Ovary (tissue), 9 donors: ENCODE measurements around the gene SLC2A1. TPM values are rescaled to one million over a fixed set of nuclear protein-coding genes. Genes with fewer than 3 reads are reported as not detected.

Experiments used
- DNase-seq, 5 donors: peaks; one replicate each; pipeline ENCODE4 v3.0.0-alpha.2; 2019 to 2020
- H3K27ac ChIP-seq, 2 donors: fragments of 200-600 bp; one replicate each; pipeline versions ENCODE4 v1.5.1 to v1.8.0; 2019 to 2022
- H3K27me3 ChIP-seq: fragments of 200-600 bp; one replicate; pipeline ENCODE4 v1.8.0; 2022
- H3K36me3 ChIP-seq: fragments of 200-600 bp; sonication (generic); one replicate; pipeline ENCODE4 v1.5.1; 2019
- H3K4me1 ChIP-seq: one replicate; pipeline ENCODE4 v1.8.1; 2013; ENCODE audit warnings: mild to moderate bottlenecking, moderate library complexity; ENCODE audit not compliant: insufficient read depth
- H3K4me3 ChIP-seq: fragments of 200-600 bp; sonication (generic); one replicate; pipeline ENCODE4 v1.5.1; 2017
- H3K9me3 ChIP-seq, 2 donors: fragments of 200-600 bp in 1 of 2; sonication (generic) in 1 of 2; one replicate each; pipeline versions ENCODE4 v1.5.1 to v1.8.1; 2013 to 2019; ENCODE audit warnings: mild to moderate bottlenecking in 1 of 2, moderate library complexity in 1 of 2
- EP300 ChIP-seq: sonication (generic); formaldehyde crosslinking; IDR thresholded peaks from one replicate; pipeline ENCODE4 v1.6.1; 2017; ENCODE audit warnings: antibody characterized with exemption
- POLR2A ChIP-seq: fragments of 450-650 bp; IDR thresholded peaks from one replicate; pipeline ENCODE4 v1.6.1; 2017; ENCODE audit warnings: antibody characterized with exemption, mild to moderate bottlenecking, moderate library complexity
- WGBS, 3 donors: extraction: QIAGEN DNeasy Blood & Tissue Kit in 1 of 3; methylation state at CpG; one replicate each; pipeline versions ENCODE4 v1.1.5 to v1.1.7; 2013 to 2017; 5-methylcytosine and 5-hydroxymethylcytosine counted together
- intact Hi-C, 4 donors: fragments of 100-400 bp; cut with DNase I; formaldehyde crosslinking; loops; one replicate each; pipeline versions ENCODE4 v1.11.0 to v1.15.1; 2022 to 2023
- polyA plus RNA-seq, 2 donors: library from polyadenylated mRNA; stranded (reverse); fragments of 200-250 nt in 1 of 2; fragments of 350-450 nt in 1 of 2; fragmentation: Illumina TruSeq in 1 of 2; extraction: RNeasy Lipid Tissue Mini Kit (QIAGEN cat#74804) in 1 of 2; gene quantifications; one replicate each; pipeline ENCODE4 v1.2.3, GENCODE V29; 2013 to 2014
- total RNA-seq, 7 donors: library from RNA; depleted of rRNA in 2 of 7; stranded (reverse); fragments of >200 nt in 2 of 7; fragmentation: NEBNext Ultra II Directional in 3 of 7; extraction: Animal tissue kit (Norgen Biotek cat#: 25700) in 3 of 7; gene quantifications; one replicate each; pipeline versions ENCODE4 v1.1.0 to v1.2.4, GENCODE V29; 2016 to 2023
- TF ChIP-seq, protein P1 (sequence below), 3 donors: fragments of 450-650 bp in 2 of 3; fragments of 200-600 bp in 1 of 3; IDR thresholded peaks; one replicate each; pipeline versions ENCODE4 v1.5.1 to v1.8.0; 2016 to 2022; ENCODE audit warnings: antibody characterized with exemption in 3 of 3, mild to moderate bottlenecking in 1 of 3
- donor health status: DM: no; HTN: no; CAD: no; lungs with moderate emphysema.
- donor health status: DM: no; HTN: no; CAD: no.
- donor health status: Bipolar disorder and iron deficiency.
- donor health status: DM: yes; HTN: yes; CAD: no.
- donor health status: DM: no; HTN: no; CAD: no.
- donor health status: DM: yes; HTN: yes; CAD: no.

Gene SLC2A1
- total and polyA plus RNA-seq, 9 donors = 10.3 to 65.4 (median 19.2) TPM

DNA sequence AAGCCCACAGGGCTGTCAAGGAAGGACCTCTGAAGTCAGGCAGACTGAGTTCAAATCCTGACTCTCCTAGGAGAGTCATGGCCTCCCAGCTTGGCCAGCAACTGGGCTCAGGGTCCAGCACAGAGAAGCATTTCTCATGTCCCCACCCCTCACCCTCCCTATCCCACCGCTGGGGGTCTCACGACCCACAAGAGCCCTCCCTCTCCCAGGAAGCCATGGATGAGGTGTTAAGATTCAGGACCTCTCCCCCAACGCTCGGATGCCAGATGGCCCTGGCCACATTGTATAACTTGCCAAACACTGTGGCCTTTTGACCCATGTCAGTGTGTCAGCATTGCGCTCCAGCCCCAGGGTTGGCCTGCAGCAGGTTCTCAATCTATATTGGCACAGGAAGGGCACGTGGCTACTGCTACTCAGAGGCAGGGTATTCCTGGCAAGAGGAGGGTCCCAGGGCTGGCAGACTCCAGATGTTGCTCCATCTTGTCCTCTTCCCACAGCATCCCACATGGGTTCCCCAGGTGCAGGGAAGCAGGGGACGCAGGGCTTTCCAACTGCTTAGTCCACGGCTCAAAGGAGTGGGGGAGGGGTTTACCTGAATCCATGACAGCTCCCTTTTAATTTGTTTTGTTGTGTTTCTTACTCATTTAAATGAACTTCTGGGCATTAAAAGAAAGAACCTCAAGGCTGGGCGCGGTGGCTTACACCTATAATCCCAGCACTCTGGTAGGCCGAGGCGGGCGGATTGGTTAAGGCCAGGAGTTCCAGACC lies 10.5 kb downstream of the SLC2A1 start:
- DNase-seq = no peak
- intact Hi-C loops = no loop called here
- Histone ChIP-seq H3K4me3 (no peak overlapping the region), H3K27me3 (no peaks in the 10 kb centered on the region), H3K9me3 (no peaks in the 10 kb centered on the region), H3K36me3 (no peaks in the 10 kb centered on the region), H3K27ac (no peak overlapping the region), H3K4me1 (no peaks in the 10 kb centered on the region)
- 77 to 82% (median 77%) methylated on average over 12 to 13 of the region's 13 CpGs for WGBS, 3 donors
- TF ChIP-seq POLR2A (no peak), EP300 (no peak)
- TF ChIP-seq, protein P1, sequence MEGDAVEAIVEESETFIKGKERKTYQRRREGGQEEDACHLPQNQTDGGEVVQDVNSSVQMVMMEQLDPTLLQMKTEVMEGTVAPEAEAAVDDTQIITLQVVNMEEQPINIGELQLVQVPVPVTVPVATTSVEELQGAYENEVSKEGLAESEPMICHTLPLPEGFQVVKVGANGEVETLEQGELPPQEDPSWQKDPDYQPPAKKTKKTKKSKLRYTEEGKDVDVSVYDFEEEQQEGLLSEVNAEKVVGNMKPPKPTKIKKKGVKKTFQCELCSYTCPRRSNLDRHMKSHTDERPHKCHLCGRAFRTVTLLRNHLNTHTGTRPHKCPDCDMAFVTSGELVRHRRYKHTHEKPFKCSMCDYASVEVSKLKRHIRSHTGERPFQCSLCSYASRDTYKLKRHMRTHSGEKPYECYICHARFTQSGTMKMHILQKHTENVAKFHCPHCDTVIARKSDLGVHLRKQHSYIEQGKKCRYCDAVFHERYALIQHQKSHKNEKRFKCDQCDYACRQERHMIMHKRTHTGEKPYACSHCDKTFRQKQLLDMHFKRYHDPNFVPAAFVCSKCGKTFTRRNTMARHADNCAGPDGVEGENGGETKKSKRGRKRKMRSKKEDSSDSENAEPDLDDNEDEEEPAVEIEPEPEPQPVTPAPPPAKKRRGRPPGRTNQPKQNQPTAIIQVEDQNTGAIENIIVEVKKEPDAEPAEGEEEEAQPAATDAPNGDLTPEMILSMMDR (IDR thresholded peaks at IDR 0.05) = no peak

DNA sequence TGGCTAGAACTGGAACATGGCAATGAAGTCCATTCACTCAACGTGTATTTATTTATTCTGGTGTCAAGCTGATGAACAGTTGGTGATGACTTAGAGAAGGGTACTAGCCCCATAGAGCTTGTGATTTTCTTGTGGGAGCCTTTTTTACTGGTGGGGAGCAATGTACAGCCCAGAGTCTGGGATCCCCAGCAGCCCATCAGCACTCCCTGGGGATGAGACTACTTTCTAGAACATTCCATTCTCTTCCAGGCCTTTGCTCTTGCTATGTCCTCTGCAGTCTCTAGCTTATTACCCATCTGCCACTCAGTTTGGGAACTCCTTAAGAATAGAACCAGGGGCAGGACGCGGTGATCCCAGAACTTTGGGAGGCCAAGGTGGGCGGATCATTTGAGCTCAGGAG lies 11.6 kb downstream of the SLC2A1 start:
- no peaks in the 10 kb centered on the region for H3K4me1 ChIP-seq
- no peak for TF ChIP-seq EP300
- TF ChIP-seq POLR2A = no peak
- TF ChIP-seq, protein P1 (IDR thresholded peaks at IDR 0.05) = no peak
- intact Hi-C loops = no loop called here

DNA sequence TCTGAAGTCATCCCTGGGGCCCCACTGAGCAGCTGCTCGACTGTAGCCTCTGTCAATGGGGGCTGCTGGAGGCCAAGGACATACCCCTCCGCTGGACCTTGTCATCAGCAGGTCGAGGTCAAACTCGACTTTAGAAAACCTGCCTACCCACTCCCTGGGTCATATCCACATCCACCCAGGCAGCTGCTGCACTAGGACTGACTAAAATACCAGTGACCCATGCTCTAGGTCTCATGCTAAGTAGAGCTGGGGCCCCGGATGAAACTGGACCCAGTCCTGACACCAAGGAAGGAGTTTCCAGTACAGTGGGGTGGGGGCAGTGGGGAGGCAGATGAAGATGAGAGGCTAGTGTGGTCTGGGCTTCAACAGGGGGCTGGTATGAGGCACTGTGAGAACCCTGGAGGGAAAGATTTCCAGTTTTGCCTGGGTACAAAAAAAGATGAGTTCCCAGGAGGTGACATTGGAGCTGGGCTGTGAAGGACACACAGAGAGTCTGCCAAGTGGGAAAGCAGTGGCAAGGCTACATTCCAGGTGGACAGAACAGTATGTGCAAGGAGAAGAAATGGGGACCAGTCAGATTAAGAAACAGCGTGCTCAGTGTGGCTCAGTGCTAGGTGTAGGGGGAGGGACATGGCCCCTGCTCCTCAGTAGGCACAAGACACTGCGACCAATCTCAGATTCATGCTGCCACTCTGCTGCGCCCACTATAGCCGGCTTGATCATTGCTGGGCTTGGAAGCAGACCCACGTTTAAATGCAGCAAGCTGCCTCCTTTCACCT lies 12.4 kb downstream of the SLC2A1 start:
- H3K27ac ChIP-seq = no peak overlapping the region
- H3K4me3 ChIP-seq = no peak overlapping the region
- no peak for DNase-seq
- H3K27me3 ChIP-seq = no peaks in the 10 kb centered on the region
- TF ChIP-seq, protein P1 (IDR thresholded peaks at IDR 0.05) = no peak
- WGBS, 3 donors = 65 to 70% (median 70%) methylated on average over 10 of the region's 10 CpGs
- H3K9me3 ChIP-seq = no peaks in the 10 kb centered on the region
- H3K4me1 ChIP-seq = no peaks in the 10 kb centered on the region
- intact Hi-C loops = no loop called here
- H3K36me3 ChIP-seq = no peaks in the 10 kb centered on the region

More for the DNA sequence above, 11.6 kb downstream of the SLC2A1 start:
- Histone ChIP-seq H3K36me3 (no peaks in the 10 kb centered on the region), H3K27me3 (no peaks in the 10 kb centered on the region), H3K27ac (no peak overlapping the region), H3K4me3 (no peak overlapping the region), H3K9me3 (no peaks in the 10 kb centered on the region)
- WGBS, 3 donors = 91 to 95% (median 93%) methylated on average over 4 of the region's 4 CpGs
- no peak for DNase-seq

DNA sequence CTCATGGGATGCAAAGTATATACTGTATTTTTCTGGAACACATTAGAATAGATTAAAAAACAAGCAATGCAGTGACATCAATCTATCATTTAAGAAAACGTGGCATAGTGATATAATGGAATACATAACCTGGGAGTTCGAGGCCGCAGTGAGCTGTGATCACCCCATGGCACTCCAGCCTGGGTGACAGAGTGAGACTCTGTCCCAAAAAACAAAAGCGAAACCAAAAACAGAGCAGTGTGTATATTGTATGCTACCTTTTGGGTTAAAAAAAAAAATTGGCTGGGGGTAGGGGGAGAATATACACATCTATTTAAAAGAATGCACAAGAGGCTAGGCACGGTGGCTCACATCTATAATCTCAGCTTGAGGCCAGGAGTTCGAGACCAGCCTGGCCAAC lies 13.5 kb downstream of the SLC2A1 start:
- WGBS, 3 donors = 76 to 87% (median 86%) methylated on average over 6 of the region's 6 CpGs
- intact Hi-C loops = no loop called here
- Histone ChIP-seq H3K36me3 (no peaks in the 10 kb centered on the region), H3K27me3 (no peaks in the 10 kb centered on the region), H3K4me3 (no peak overlapping the region), H3K9me3 (no peaks in the 10 kb centered on the region), H3K4me1 (no peaks in the 10 kb centered on the region), H3K27ac (no peak overlapping the region)
- no peak for DNase-seq
- TF ChIP-seq, protein P1 (IDR thresholded peaks at IDR 0.05) = no peak
- no peak for TF ChIP-seq EP300
- TF ChIP-seq POLR2A = no peak
